ENCODE results near the gene PRKG1. TPM values are rescaled to one million over a fixed set of nuclear protein-coding genes. Genes with fewer than 3 reads are reported as not detected.

PRKG1 gene
- polyA plus RNA-seq, 3 donors, result not detected

DNA sequence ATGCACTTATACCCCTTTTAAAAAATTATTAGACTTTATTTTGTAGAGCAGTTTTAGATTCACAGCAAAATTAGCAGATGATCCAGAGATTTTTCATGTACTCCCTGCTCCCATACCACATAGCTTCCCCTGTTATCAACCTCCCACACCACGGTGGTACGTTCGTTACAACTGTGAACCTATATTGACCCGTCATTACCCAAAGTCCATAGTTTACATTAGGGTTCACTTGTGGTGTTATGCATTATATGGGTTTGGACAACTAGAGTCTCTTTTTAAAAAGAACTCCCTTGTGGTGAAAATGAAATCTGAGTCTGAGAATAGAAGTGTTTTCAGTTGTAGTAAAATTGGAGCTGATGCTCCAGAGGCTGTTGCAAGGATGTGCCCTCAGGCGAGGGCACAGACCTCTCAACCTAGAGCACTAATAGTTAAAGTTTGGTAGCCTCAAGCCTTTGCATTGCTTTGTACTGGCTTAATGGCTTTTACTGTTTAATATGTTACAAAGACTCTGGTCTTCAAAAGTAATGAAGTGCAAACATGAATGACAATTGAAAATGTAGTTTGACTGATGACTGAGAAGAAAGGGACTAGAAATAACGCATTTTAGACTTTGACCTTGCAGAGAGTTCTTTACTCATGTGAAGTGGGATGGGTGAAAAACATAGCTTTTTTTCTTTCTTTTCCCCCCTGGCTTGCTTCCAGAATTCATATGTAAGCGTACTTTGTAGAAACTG, 655.7 kb downstream of the PRKG1 start:
- H3K9me3 Mint-ChIP-seq, result peaks cover 0 to 4% (median 1%) of the 10 kb centered on the region in 7 donors
- H3K4me1 Mint-ChIP-seq, result no peaks in the 10 kb centered on the region
- TF ChIP-seq, protein P1, sequence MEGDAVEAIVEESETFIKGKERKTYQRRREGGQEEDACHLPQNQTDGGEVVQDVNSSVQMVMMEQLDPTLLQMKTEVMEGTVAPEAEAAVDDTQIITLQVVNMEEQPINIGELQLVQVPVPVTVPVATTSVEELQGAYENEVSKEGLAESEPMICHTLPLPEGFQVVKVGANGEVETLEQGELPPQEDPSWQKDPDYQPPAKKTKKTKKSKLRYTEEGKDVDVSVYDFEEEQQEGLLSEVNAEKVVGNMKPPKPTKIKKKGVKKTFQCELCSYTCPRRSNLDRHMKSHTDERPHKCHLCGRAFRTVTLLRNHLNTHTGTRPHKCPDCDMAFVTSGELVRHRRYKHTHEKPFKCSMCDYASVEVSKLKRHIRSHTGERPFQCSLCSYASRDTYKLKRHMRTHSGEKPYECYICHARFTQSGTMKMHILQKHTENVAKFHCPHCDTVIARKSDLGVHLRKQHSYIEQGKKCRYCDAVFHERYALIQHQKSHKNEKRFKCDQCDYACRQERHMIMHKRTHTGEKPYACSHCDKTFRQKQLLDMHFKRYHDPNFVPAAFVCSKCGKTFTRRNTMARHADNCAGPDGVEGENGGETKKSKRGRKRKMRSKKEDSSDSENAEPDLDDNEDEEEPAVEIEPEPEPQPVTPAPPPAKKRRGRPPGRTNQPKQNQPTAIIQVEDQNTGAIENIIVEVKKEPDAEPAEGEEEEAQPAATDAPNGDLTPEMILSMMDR (IDR thresholded peaks at IDR 0.05), result no peak
- intact Hi-C loops (cut with micrococcal nuclease), result no loop called here
- Histone ChIP-seq H3K79me2 (ENCODE audit: insufficient read depth, low read length) (no peaks in the 10 kb centered on the region), H4K20me1 (ENCODE audit: insufficient read depth, low read length) (no peaks in the 10 kb centered on the region), H3K9me3 (replicated peaks in 1 of 2; ENCODE audit: control insufficient read depth in 1 of 2, insufficient read depth in 1 of 2, low read length in 2 of 2) (no peaks in the 10 kb centered on the region), H3K27ac (ENCODE audit: low read depth in 1 of 2, low read length in 2 of 2) (no peak overlapping the region), H3K4me3 (replicated peaks in 1 of 3; ENCODE audit: low read depth in 2 of 3, low read length in 3 of 3) (no peak overlapping the region), H3K4me2 (replicated peaks; ENCODE audit: extremely low read depth, low read length, poor library complexity, severe bottlenecking) (no peak overlapping the region), H3K4me1 (ENCODE audit: control insufficient read depth in 1 of 2, insufficient read depth in 2 of 2, low read length in 2 of 2) (no peaks in the 10 kb centered on the region), H3K27me3 (ENCODE audit: control insufficient read depth in 2 of 2, insufficient read depth in 2 of 2, low read length in 2 of 2) (no peaks in the 10 kb centered on the region), H3K9ac (ENCODE audit: insufficient read depth, low read length, poor library complexity, severe bottlenecking) (no peak overlapping the region), H3K36me3 (replicated peaks in 1 of 2; ENCODE audit: control insufficient read depth in 1 of 2, insufficient read depth in 2 of 2, low read length in 2 of 2) (no peaks in the 10 kb centered on the region), H2AFZ (ENCODE audit: insufficient read depth, low read depth, low read length, poor library complexity, severe bottlenecking) (no peak overlapping the region)
- no peaks in the 10 kb centered on the region for H3K27me3 Mint-ChIP-seq (ENCODE audit: low read depth in 3 of 3)
- no peak overlapping the region for H3K4me3 Mint-ChIP-seq
- no peak for DNase-seq
- no CpG with 5 or more reads among the region's 7 CpGs for WGBS (ENCODE audit: insufficient coverage)
- H3K36me3 Mint-ChIP-seq, result no peaks in the 10 kb centered on the region
- H3K27ac Mint-ChIP-seq, result no peak overlapping the region

DNA sequence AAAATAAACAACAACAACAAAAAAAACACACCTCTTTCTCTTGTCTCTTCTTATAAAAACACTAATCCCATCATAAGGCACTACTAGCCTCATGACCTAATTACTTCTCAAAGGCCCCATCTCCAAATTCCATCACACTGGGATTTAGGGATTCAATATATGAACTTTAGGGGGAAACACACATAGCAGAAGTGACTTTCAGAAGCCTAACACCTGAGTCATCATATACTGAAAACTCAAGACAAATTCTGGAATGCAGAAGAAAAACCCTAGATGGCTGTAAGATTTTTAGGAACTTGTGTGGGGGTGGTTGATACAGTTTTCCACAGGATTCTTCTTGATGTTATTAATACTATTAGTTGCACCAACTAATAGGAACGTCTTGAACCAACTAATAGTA, 658.8 kb downstream of the PRKG1 start:
- Histone ChIP-seq H3K9me3 (replicated peaks in 1 of 2; ENCODE audit: control insufficient read depth in 1 of 2, insufficient read depth in 1 of 2, low read length in 2 of 2) (no peaks in the 10 kb centered on the region), H3K36me3 (replicated peaks in 1 of 2; ENCODE audit: control insufficient read depth in 1 of 2, insufficient read depth in 2 of 2, low read length in 2 of 2) (no peaks in the 10 kb centered on the region), H3K27me3 (ENCODE audit: control insufficient read depth in 2 of 2, insufficient read depth in 2 of 2, low read length in 2 of 2) (no peaks in the 10 kb centered on the region), H3K9ac (ENCODE audit: insufficient read depth, low read length, poor library complexity, severe bottlenecking) (no peak overlapping the region), H3K4me3 (replicated peaks in 1 of 3; ENCODE audit: low read depth in 2 of 3, low read length in 3 of 3) (no peak overlapping the region), H3K4me2 (replicated peaks; ENCODE audit: extremely low read depth, low read length, poor library complexity, severe bottlenecking) (no peak overlapping the region), H2AFZ (ENCODE audit: insufficient read depth, low read depth, low read length, poor library complexity, severe bottlenecking) (no peak overlapping the region), H3K4me1 (ENCODE audit: control insufficient read depth in 1 of 2, insufficient read depth in 2 of 2, low read length in 2 of 2) (no peaks in the 10 kb centered on the region), H3K79me2 (ENCODE audit: insufficient read depth, low read length) (no peaks in the 10 kb centered on the region), H3K27ac (ENCODE audit: low read depth in 1 of 2, low read length in 2 of 2) (no peak overlapping the region), H4K20me1 (ENCODE audit: insufficient read depth, low read length) (no peaks in the 10 kb centered on the region)
- Mint-ChIP-seq H3K4me1 (no peaks in the 10 kb centered on the region), H3K27me3 (ENCODE audit: low read depth in 3 of 3) (peaks cover 0 to 3% (median 0%) of the 10 kb centered on the region in 3 donors), H3K9me3 (peaks cover 0 to 9% (median 2%) of the 10 kb centered on the region in 7 donors), H3K4me3 (no peak overlapping the region), H3K36me3 (no peaks in the 10 kb centered on the region), H3K27ac (no peak overlapping the region)
- TF ChIP-seq, protein P1 (IDR thresholded peaks at IDR 0.05), result no peak
- WGBS (ENCODE audit: insufficient coverage), result no CpG with 5 or more reads among the region's 1 CpG
- no peak for DNase-seq
- intact Hi-C loops (cut with micrococcal nuclease), result no loop called here
